GM21390 (cell line): ENCODE measurements around the gene EID2.

Experiments
- ATAC-seq: cut with Tn5 transposase; IDR thresholded peaks from one replicate; pipeline ENCODE4 v1.9.1; 2021; ENCODE audit not compliant: unreplicated experiment

EID2 gene

GRCh38 chr19:39539165-39539517, 820 bp downstream of the EID2 start:
- ATAC-seq = no peak

- no peak for ATAC-seq
Measured at GRCh38 chr19:39533791-39534190, 6.2 kb downstream of the EID2 start.

- ATAC-seq = peak; percentile 6
Measured at GRCh38 chr19:39533003-39533512, 6.9 kb downstream of the EID2 start.

- ATAC-seq = peak; percentile 85
Measured at GRCh38 chr19:39532233-39533002, 7.5 kb downstream of the EID2 start, which contains the start of gene EID2B. TSS of gene EID2B (minus strand) at chr19:39532852. CDS start at chr19:39532802, 50 bp downstream.

DNA sequence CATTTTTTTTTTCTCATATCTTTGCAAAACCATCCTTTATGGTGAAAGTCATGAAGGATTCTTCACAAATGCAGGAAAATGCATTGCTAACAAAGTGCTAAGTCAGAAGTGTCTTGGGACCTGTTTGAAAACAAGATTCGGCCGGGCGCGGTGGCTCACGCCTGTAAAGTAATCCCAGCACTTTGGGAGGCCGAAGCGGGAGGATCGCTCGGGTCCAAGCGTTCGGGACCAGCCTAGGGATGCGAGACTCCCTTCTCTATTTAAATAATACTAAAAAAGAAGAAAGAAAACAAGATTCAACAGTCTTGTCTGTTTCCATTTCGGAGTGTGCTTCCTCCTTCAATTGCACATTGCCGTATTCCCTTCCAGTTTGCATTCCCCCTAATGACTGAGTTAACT, 8.1 kb downstream of the EID2 start:
- no peak for ATAC-seq

- ATAC-seq = no peak
Measured at GRCh38 chr19:39525205-39525604, 14.8 kb downstream of the EID2 start.

- no peak for ATAC-seq
Measured at GRCh38 chr19:39524495-39524894, 15.5 kb downstream of the EID2 start.

- no peak for ATAC-seq
Measured at GRCh38 chr19:39520541-39521484, 19.1 kb downstream of the EID2 start.

DNA sequence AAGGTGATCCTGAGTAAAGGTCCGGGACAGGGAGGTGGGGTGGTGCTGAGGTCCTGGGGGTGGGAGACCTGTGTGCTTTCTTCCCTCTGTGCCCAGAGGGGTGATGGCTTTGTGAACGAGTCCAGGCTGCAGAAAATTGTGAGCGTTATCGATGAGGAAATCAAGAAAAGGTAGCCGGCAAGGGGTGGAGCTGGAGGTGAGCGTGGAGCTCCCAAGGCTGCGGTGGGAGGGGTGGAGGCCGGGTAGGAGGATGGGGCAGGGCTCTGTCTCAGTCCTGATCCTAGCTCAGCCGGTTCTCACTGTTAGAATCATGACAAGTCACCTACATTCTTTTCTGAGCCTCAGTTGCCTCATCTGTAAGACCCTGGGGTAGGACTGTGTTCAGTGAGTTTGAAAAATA, 21.0 kb downstream of the EID2 start:
- ATAC-seq = no peak

DNA sequence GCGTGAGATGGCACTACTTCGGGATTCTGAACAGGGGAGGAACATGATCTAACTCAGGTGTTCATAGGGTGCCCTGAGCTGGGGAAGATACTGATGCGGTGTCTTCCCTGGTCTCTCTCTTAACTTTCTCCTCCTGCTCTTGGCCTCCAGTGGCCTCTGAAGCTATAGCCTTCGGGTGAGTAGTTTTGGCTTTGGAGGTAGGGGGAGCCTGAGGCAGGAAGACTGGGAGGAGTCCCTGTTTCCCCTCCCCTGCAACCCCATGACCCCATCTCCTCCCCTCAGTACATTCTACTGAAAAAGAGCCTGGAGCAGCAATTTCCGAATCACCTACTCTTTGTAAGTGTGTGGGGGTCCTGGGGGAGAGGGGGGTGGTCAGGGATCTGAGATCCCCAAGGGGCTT, 21.5 kb downstream of the EID2 start:
- no peak for ATAC-seq

- ATAC-seq = no peak
Measured at GRCh38 chr19:39517432-39517831, 22.5 kb downstream of the EID2 start.

GRCh38 chr19:39516270-39516669, 23.7 kb downstream of the EID2 start:
- no peak for ATAC-seq

GRCh38 chr19:39515551-39516191, 24.3 kb downstream of the EID2 start:
- ATAC-seq = no peak

DNA sequence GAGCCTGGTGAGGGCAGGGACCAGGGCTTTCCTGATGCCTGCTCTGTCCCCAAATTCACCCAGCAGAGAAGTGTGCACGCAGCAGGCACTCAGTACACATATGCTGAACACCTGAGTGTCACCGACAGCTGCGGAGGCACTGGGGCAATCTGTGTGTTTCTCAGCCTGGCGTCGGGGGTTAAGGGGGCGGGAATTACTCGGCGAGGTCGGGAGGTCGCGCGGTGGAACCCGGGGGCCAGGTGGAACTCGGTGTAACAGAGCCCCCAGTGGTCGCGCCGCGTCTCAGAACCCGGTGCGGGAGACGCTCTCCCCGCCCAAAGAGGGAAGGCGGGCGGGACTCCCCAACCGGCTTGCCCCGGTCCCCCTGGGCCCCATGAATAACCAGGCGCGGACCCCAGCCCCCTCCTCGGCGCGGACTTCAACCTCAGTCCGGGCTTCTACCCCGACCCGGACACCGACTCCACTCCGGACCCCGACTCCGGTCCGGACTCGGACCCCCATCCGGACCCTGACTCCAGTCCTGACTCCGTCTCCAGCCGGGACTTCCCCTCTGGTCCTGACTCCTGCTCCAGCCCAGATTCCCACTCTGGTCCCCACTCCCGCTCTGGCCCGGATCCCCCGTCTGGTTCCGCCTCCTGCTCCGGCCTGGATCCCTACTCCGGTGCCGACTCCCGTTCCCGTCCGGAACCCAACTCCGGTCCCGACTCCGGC, 25.0 kb downstream of the EID2 start, which contains the start of gene SELENOV:
SELENOV (plus strand) TSS at position 300 of the 711 bp plus-strand sequence; CDS start at position 374, 74 bp downstream.
- no peak for ATAC-seq

GRCh38 chr19:39512988-39513387, 27.0 kb downstream of the EID2 start:
- ATAC-seq = no peak

DNA sequence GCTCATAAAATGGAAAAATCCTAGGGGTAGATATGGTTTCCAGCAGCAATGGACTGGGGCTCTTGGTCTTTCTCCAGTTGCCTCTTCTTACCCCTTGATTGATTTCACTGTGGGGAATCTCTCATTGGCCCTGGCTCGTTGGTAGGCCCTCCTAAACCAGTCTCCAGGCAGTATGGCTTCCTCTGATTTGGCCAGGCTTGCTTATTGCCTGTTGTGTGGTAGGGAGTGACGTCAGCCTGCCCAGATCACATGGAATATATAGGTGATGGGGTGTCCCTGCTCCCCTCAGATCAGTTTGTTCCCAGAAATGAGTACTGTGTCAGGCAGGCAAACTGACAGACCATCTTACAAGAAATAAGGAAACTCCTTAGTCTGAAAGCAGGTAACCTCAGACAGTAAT, 30.7 kb downstream of the EID2 start:
- no peak for ATAC-seq

DNA sequence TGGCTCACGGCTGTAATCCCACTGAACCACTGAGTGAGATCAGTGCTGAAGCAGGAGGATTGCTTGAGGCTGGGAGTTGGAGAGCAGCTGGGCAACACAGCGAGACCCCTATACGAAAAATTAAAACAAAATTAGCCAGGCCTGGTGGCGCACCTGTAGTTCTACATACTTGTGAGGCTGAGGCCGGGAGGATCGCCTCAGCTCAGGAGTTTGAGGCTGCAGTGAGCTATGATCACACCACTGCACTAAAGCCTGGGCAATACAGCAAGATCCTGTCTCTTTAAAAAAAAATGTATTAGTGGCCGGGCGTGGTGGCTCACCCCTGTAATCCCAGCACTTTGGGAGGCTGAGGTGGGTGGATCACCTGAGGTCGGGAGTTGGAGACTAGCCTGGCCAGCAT, 31.3 kb downstream of the EID2 start:
- ATAC-seq = no peak

- no peak for ATAC-seq
Measured at GRCh38 chr19:39507715-39508364, 32.1 kb downstream of the EID2 start.

GRCh38 chr19:39506944-39507714, 32.8 kb downstream of the EID2 start:
- ATAC-seq = no peak
